Endothelial cell of umbilical vein (primary cell): ENCODE data around the gene MESD. TPM values are rescaled to one million over a fixed set of nuclear protein-coding genes. Genes with fewer than 3 reads are reported as not detected.

Experiments used
- BruUV-seq: library from RNA; stranded (reverse); fragments of 400-500 nt; replicated peaks from 2 replicates; lab custom pipeline; 2021; lab: Mats Ljungman, UMichigan
- CTCF ChIA-PET: fragments of 300-600, 350-600 bp; sonication (Branson Sonifier 250); formaldehyde crosslinking; loops from one replicate; lab custom pipeline; 2021; ENCODE audit warnings: antibody characterized with exemption, inconsistent platforms; lab: Charles Lee
- POLR2A ChIA-PET: fragments of 300-600, 350-600 bp; sonication (Branson Sonifier 250); formaldehyde crosslinking; loops from one replicate; lab custom pipeline; 2021; ENCODE audit warnings: antibody characterized with exemption, inconsistent platforms; lab: Charles Lee
- DNase-seq: peaks from one replicate; pipeline ENCODE4 v3.0.0-alpha.2; 2011; ENCODE audit warnings: low read depth, low spot score
- FAIRE-seq: peaks from 2 replicates; lab custom pipeline; 2011; peaks lifted over from hg19 to GRCh38; lab: Jason Lieb, UNC
- H2AFZ ChIP-seq: 2 replicates; pipeline ENCODE4 v1.6.0; 2012; ENCODE audit warnings: low read depth, low read length, control low read depth, inconsistent platforms
- H3K27ac ChIP-seq: 2 replicates; pipeline ENCODE4 v1.5.1; 2011; ENCODE audit warnings: low read depth, mild to moderate bottlenecking, control low read depth, low read length, moderate library complexity; ENCODE audit not compliant: insufficient read depth
- H3K27me3 ChIP-seq, 2 experiments: 2 replicates each; pipeline versions ENCODE4 v1.6.0 to v1.6.1; 2011; ENCODE audit warnings: low read length in 2 of 2, mixed read lengths in 1 of 2; ENCODE audit not compliant: control insufficient read depth in 2 of 2, insufficient read depth in 2 of 2
- H3K36me3 ChIP-seq, 2 experiments: 2 replicates in 1 of 2; 3 replicates in 1 of 2; pipeline ENCODE4 v1.5.1; 2011; ENCODE audit warnings: low read length in 2 of 2, mild to moderate bottlenecking in 1 of 2, moderate library complexity in 1 of 2; ENCODE audit not compliant: control insufficient read depth in 2 of 2, insufficient read depth in 2 of 2; ENCODE audit errors: extremely low read depth in 1 of 2
- H3K4me1 ChIP-seq: 3 replicates; pipeline ENCODE4 v1.5.1; 2011; ENCODE audit warnings: mild to moderate bottlenecking, low read length; ENCODE audit not compliant: control insufficient read depth, insufficient read depth; ENCODE audit errors: extremely low read depth
- H3K4me2 ChIP-seq: 2 replicates; pipeline ENCODE4 v1.6.1; 2011; ENCODE audit warnings: low read length, control low read depth, mixed read lengths; ENCODE audit not compliant: insufficient read depth
- H3K4me3 ChIP-seq, 3 experiments: fragments of 200-600 bp in 1 of 3; sonication (generic), shearing (Covaris generic) in 1 of 3; replicated peaks in 1 of 3; 2 replicates each; pipeline ENCODE4 v1.5.1; 2011 to 2016; ENCODE audit warnings: control low read depth in 3 of 3, low read length in 3 of 3, mild to moderate bottlenecking in 2 of 3, inconsistent platforms in 1 of 3, low read depth in 1 of 3, moderate library complexity in 1 of 3; ENCODE audit not compliant: insufficient read depth in 1 of 3
- H3K79me2 ChIP-seq: 2 replicates; pipeline ENCODE4 v1.6.0; 2012; ENCODE audit warnings: low read length, inconsistent platforms; ENCODE audit not compliant: control insufficient read depth, insufficient read depth
- H3K9ac ChIP-seq: replicated peaks from 2 replicates; pipeline ENCODE3; 2011; ENCODE audit warnings: low read length, control low read depth; ENCODE audit not compliant: insufficient read depth; ENCODE audit errors: extremely low read depth
- H3K9me1 ChIP-seq: replicated peaks from 3 replicates; pipeline ENCODE4 v1.6.0; 2011; ENCODE audit warnings: mild to moderate bottlenecking, low read length; ENCODE audit not compliant: control insufficient read depth, insufficient read depth; ENCODE audit errors: extremely low read depth
- H3K9me3 ChIP-seq: replicated peaks from 2 replicates; pipeline ENCODE4 v1.5.1; 2012; ENCODE audit warnings: low read length, inconsistent platforms; ENCODE audit not compliant: control insufficient read depth, insufficient read depth
- H4K20me1 ChIP-seq: replicated peaks from 2 replicates; pipeline ENCODE3; 2011; ENCODE audit warnings: mild to moderate bottlenecking, low read length; ENCODE audit not compliant: control insufficient read depth, insufficient read depth; ENCODE audit errors: extremely low read depth
- EZH2 ChIP-seq: IDR thresholded peaks from 2 replicates; pipeline ENCODE4 v1.6.1; 2012; ENCODE audit warnings: borderline replicate concordance, low read depth, mild to moderate bottlenecking, moderate library complexity, low read length, inconsistent platforms; ENCODE audit not compliant: severe bottlenecking
- FOS ChIP-seq: IDR thresholded peaks from 2 replicates; pipeline ENCODE4 v1.6.1; 2011; ENCODE audit warnings: mild to moderate bottlenecking, low read length, moderate library complexity, borderline replicate concordance; ENCODE audit not compliant: insufficient read depth
- GATA2 ChIP-seq: IDR thresholded peaks from 2 replicates; pipeline ENCODE4 v1.7.0; 2011; ENCODE audit warnings: low read depth, mild to moderate bottlenecking, moderate library complexity, mixed read lengths, low read length; ENCODE audit not compliant: insufficient read length, insufficient read depth
- JUN ChIP-seq: IDR thresholded peaks from 2 replicates; pipeline ENCODE4 v1.6.1; 2011; ENCODE audit warnings: borderline replicate concordance, low read depth; ENCODE audit not compliant: insufficient read length, insufficient read depth
- MYC ChIP-seq: IDR thresholded peaks from one replicate; pipeline ENCODE4 v1.6.1; 2011; ENCODE audit warnings: mild to moderate bottlenecking, low read depth, low read length
- POLR2A ChIP-seq: IDR thresholded peaks from 2 replicates; pipeline ENCODE4 v1.6.1; 2012; ENCODE audit warnings: low read depth, mild to moderate bottlenecking, control low read depth, low read length
- POLR2AphosphoS5 ChIP-seq: IDR thresholded peaks from 2 replicates; pipeline ENCODE4 v1.6.1; 2012; ENCODE audit warnings: low read depth, mild to moderate bottlenecking, control low read depth, low read length, moderate library complexity; ENCODE audit not compliant: insufficient read depth
- dilution Hi-C: fragments of 300-500 bp; cut with MboI; formaldehyde crosslinking; loops from one replicate; pipeline ENCODE4 v1.15.0; 2019; ENCODE audit warnings: low sequenced_read_pairs; ENCODE audit not compliant: extremely low pct_ligation_motif_present
- intact Hi-C: fragments of 100-400 bp; cut with micrococcal nuclease; formaldehyde crosslinking; loops from one replicate; pipeline ENCODE4 v1.10.0; 2022
- polyA plus RNA-seq, 4 experiments: library from polyadenylated mRNA; depleted of rRNA in 3 of 4; stranded (reverse) in 3 of 4; unstranded in 1 of 4; fragments of >200 nt; gene quantifications; 2 replicates each; pipeline versions ENCODE4 v1.2.1 to v1.2.3, GENCODE V29; 2011 to 2012; ENCODE audit warnings: missing spikeins in 1 of 4
- total RNA-seq: library from RNA; stranded (reverse); gene quantifications from 2 replicates; pipeline ENCODE4 v1.2.3, GENCODE V29; 2021
- TF ChIP-seq, protein P1 (sequence below): IDR thresholded peaks from 2 replicates; pipeline ENCODE4 v1.6.1; 2011; ENCODE audit not compliant: insufficient read depth, insufficient read length
- TF ChIP-seq, protein P2 (sequence below), 2 donors: IDR thresholded peaks; 1 replicate in 1 of 2; 2 replicates in 1 of 2; pipeline ENCODE4 v1.5.1; 2011; ENCODE audit warnings: low read length in 2 of 2, mild to moderate bottlenecking in 2 of 2, moderate library complexity in 2 of 2, control low read depth in 1 of 2, inconsistent platforms in 1 of 2, low read depth in 1 of 2; ENCODE audit not compliant: insufficient read depth in 1 of 2; ENCODE audit errors: extremely low read depth in 1 of 2

MESD gene
- total and polyA plus RNA-seq, 2 donors (not counting 3 experiments of a cell fraction or from before 2014, with no cell fraction given) = 12.8 to 30.5 TPM

DNA sequence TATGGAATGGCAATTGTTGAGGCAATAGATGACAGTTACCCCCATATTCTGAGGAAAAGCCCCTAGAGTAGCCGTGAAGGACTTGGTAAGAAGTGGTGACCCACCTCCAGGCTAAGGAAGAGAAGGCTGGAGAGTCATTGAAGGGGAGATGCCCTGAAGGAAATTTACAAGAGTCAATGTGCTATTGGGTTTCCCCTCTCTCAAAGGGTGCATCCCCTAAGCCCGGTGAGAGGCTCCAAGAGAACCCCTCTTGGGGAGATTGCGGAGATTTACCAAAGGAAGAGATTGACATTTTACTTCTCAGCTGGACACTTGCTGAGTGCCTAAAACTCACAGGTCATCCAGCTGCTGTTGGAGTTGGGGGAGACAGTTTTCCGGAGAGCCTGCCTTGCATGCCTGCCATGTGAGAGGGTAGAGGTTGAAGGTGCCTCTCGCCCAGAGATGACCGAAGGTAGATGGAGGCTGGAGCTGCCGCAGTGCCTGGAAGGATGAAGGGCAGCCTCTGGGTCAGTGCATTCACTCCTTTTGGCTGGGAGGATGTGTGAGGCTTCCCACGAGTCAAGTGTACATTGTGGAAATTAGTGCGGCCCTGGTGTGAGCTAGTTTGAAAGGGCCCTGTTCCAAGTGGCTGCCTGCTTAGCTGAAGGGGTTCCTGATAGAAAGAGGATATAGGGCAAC is 30.7 kb downstream of the MESD start:
- Histone ChIP-seq H3K4me3 (no peak overlapping the region), H3K9me1 (no peaks in the 10 kb centered on the region), H3K9ac (no peak overlapping the region), H3K4me1 (no peaks in the 10 kb centered on the region), H3K4me2 (no peak overlapping the region), H3K79me2 (no peaks in the 10 kb centered on the region), H3K36me3 (peaks cover 0 to 3% of the 10 kb centered on the region in 2 experiments), H2AFZ (no peak overlapping the region), H4K20me1 (no peaks in the 10 kb centered on the region), H3K27me3 (no peaks in the 10 kb centered on the region), H3K27ac (no peak overlapping the region), H3K9me3 (no peaks in the 10 kb centered on the region)
- intact Hi-C loops = no loop called here
- dilution Hi-C loops = no loop called here
- TF ChIP-seq JUN = no peak
- TF ChIP-seq, protein P1, sequence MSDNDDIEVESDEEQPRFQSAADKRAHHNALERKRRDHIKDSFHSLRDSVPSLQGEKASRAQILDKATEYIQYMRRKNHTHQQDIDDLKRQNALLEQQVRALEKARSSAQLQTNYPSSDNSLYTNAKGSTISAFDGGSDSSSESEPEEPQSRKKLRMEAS = no peak
- TF ChIP-seq, protein P2, sequence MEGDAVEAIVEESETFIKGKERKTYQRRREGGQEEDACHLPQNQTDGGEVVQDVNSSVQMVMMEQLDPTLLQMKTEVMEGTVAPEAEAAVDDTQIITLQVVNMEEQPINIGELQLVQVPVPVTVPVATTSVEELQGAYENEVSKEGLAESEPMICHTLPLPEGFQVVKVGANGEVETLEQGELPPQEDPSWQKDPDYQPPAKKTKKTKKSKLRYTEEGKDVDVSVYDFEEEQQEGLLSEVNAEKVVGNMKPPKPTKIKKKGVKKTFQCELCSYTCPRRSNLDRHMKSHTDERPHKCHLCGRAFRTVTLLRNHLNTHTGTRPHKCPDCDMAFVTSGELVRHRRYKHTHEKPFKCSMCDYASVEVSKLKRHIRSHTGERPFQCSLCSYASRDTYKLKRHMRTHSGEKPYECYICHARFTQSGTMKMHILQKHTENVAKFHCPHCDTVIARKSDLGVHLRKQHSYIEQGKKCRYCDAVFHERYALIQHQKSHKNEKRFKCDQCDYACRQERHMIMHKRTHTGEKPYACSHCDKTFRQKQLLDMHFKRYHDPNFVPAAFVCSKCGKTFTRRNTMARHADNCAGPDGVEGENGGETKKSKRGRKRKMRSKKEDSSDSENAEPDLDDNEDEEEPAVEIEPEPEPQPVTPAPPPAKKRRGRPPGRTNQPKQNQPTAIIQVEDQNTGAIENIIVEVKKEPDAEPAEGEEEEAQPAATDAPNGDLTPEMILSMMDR (IDR thresholded peaks at IDR 0.05; ENCODE audit: extremely low read depth in 1 of 2, insufficient read depth in 1 of 2, low read depth in 1 of 2, low read length in 2 of 2) = no peak
- no peak for TF ChIP-seq FOS
- no peak for TF ChIP-seq POLR2AphosphoS5
- TF ChIP-seq GATA2 = no peak
- no peak for TF ChIP-seq MYC
- no peak for TF ChIP-seq POLR2A
- no peak for TF ChIP-seq EZH2
- ChIA-PET POLR2A (no interaction called here), CTCF (interaction anchor here (0.8 to 2.8 kb wide), 3 partner anchors 12 to 307 kb away, joined by 3 to 16 read pairs (median 3); no protein-coding TSS in a partner anchor)
- no peak for FAIRE-seq
- DNase-seq = no peak
- no TSS peak for BruUV-seq
